IMR-90 (cell line): Measurements from ENCODE around the gene TMEM158. TPM values are rescaled to one million over a fixed set of nuclear protein-coding genes. Genes with fewer than 3 reads are reported as not detected.

Experiments
- ATAC-seq: fragments of 200-7000 bp; cut with Tn5 transposase; 2 replicates; pipeline ENCODE4 v1.9.1; 2020; ENCODE audit warnings: low read depth, mild to moderate bottlenecking, moderate library complexity
- BruUV-seq: library from RNA; stranded (reverse); fragments of 400-500 nt; replicated peaks from 2 replicates; lab custom pipeline; 2021; lab: Mats Ljungman, UMichigan
- CTCF ChIA-PET: fragments of 300-600 bp; formaldehyde crosslinking; extraction: SDS; loops from one replicate; lab custom pipeline; 2021; ENCODE audit warnings: antibody characterized with exemption; lab: Yijun Ruan, JAX
- POLR2A ChIA-PET: fragments of 300-600 bp; sonication (Branson Sonifier 250); formaldehyde crosslinking; loops from one replicate; lab custom pipeline; 2022; ENCODE audit warnings: antibody characterized with exemption; ENCODE audit not compliant: unreplicated experiment; lab: Charles Lee
- DNase-seq: peaks from one replicate; pipeline ENCODE4 v3.0.0; 2013
- H2AFZ ChIP-seq: replicated peaks from 2 replicates; pipeline ENCODE3; 2013; ENCODE audit warnings: low read length, mild to moderate bottlenecking; ENCODE audit not compliant: poor library complexity
- H2AK5ac ChIP-seq: 2 replicates; pipeline ENCODE4 v1.6.1; 2013; ENCODE audit warnings: low read depth, low read length, inconsistent platforms
- H2AK9ac ChIP-seq: replicated peaks from 2 replicates; pipeline ENCODE3; 2013; ENCODE audit warnings: mild to moderate bottlenecking, low read depth, low read length, moderate library complexity; ENCODE audit not compliant: poor library complexity
- H2BK120ac ChIP-seq: 2 replicates; pipeline ENCODE4 v1.6.1; 2013; ENCODE audit warnings: low read depth, low read length, inconsistent platforms
- H2BK15ac ChIP-seq: 3 replicates; pipeline ENCODE4 v1.6.1; 2013; ENCODE audit warnings: low read depth, low read length, inconsistent platforms
- H2BK20ac ChIP-seq: 2 replicates; pipeline ENCODE4 v1.6.1; 2013; ENCODE audit warnings: low read depth, mild to moderate bottlenecking, inconsistent platforms, low read length, moderate library complexity
- H2BK5ac ChIP-seq: 2 replicates; pipeline ENCODE4 v1.6.1; 2013; ENCODE audit warnings: mild to moderate bottlenecking, low read depth, low read length, inconsistent platforms; ENCODE audit not compliant: poor library complexity, severe bottlenecking
- H3K14ac ChIP-seq: replicated peaks from 2 replicates; pipeline ENCODE4 v1.6.1; 2013; ENCODE audit warnings: low read depth, low read length, inconsistent platforms
- H3K18ac ChIP-seq: 2 replicates; pipeline ENCODE4 v1.6.1; 2013; ENCODE audit warnings: low read depth, low read length, control low read depth
- H3K23ac ChIP-seq: 2 replicates; pipeline ENCODE4 v1.6.1; 2013; ENCODE audit warnings: low read depth, low read length, inconsistent platforms
- H3K27ac ChIP-seq: 2 replicates; pipeline ENCODE4 v1.5.1; 2013; ENCODE audit warnings: mild to moderate bottlenecking, control low read depth, low read length; ENCODE audit not compliant: insufficient read depth
- H3K27me3 ChIP-seq: 2 replicates; pipeline ENCODE4 v1.6.1; 2013; ENCODE audit warnings: low read length; ENCODE audit not compliant: control insufficient read depth, insufficient read depth
- H3K36me3 ChIP-seq: 2 replicates; pipeline ENCODE4 v1.6.1; 2013; ENCODE audit warnings: low read length, mixed read lengths; ENCODE audit not compliant: control insufficient read depth, insufficient read depth
- H3K4ac ChIP-seq: 2 replicates; pipeline ENCODE4 v1.6.1; 2013; ENCODE audit warnings: low read depth, low read length, inconsistent platforms
- H3K4me1 ChIP-seq: 2 replicates; pipeline ENCODE4 v1.6.1; 2013; ENCODE audit warnings: low read length, mixed read lengths; ENCODE audit not compliant: control insufficient read depth, insufficient read depth
- H3K4me2 ChIP-seq: 2 replicates; pipeline ENCODE4 v1.6.1; 2013; ENCODE audit warnings: low read depth, mild to moderate bottlenecking, control low read depth, low read length, moderate library complexity
- H3K4me3 ChIP-seq: 2 replicates; pipeline ENCODE4 v1.5.1; 2013; ENCODE audit warnings: low read depth, mild to moderate bottlenecking, control low read depth, low read length, moderate library complexity; ENCODE audit not compliant: insufficient read depth
- H3K56ac ChIP-seq: 2 replicates; pipeline ENCODE4 v1.6.1; 2013; ENCODE audit warnings: low read length, inconsistent platforms; ENCODE audit not compliant: insufficient read depth; ENCODE audit errors: extremely low read depth
- H3K79me1 ChIP-seq, 2 experiments: 2 replicates each; pipeline ENCODE4 v1.6.1; 2013; ENCODE audit warnings: low read length in 2 of 2, inconsistent platforms in 1 of 2, low read depth in 1 of 2
- H3K9ac ChIP-seq: 2 replicates; pipeline ENCODE4 v1.6.1; 2013; ENCODE audit warnings: low read depth, low read length, control low read depth
- H3K9me1 ChIP-seq: 2 replicates; pipeline ENCODE4 v1.6.1; 2013; ENCODE audit warnings: low read length, inconsistent platforms; ENCODE audit not compliant: insufficient read depth
- H3K9me3 ChIP-seq: 2 replicates; pipeline ENCODE4 v1.6.1; 2013; ENCODE audit warnings: low read length; ENCODE audit not compliant: control insufficient read depth, insufficient read depth
- H4K20me1 ChIP-seq: 2 replicates; pipeline ENCODE4 v1.6.1; 2013; ENCODE audit warnings: low read length, inconsistent platforms; ENCODE audit not compliant: insufficient read depth
- H4K5ac ChIP-seq: 2 replicates; pipeline ENCODE4 v1.6.1; 2013; ENCODE audit warnings: mild to moderate bottlenecking, low read depth, low read length, control low read depth
- H4K8ac ChIP-seq, 2 experiments: 2 replicates each; pipeline ENCODE4 v1.6.1; 2013; ENCODE audit warnings: low read depth in 2 of 2, low read length in 2 of 2, control low read depth in 1 of 2, inconsistent platforms in 1 of 2
- H4K91ac ChIP-seq: 2 replicates; pipeline ENCODE4 v1.6.1; 2013; ENCODE audit warnings: low read depth, low read length, inconsistent platforms; ENCODE audit not compliant: insufficient read depth
- BHLHE40 ChIP-seq: fragments of 150-350 bp; IDR thresholded peaks from 2 replicates; pipeline ENCODE4 v1.6.1; 2016; ENCODE audit warnings: mild to moderate bottlenecking, low read depth, low read length
- CHD1 ChIP-seq: IDR thresholded peaks from 2 replicates; pipeline ENCODE4 v1.6.1; 2012; ENCODE audit warnings: low read depth, low read length, improper control_type of control experiment
- FOS ChIP-seq: fragments of 150-350 bp; IDR thresholded peaks from 2 replicates; pipeline ENCODE4 v1.6.1; 2016; ENCODE audit warnings: low read depth, low read length
- NFE2L2 ChIP-seq: fragments of 150-350 bp; IDR thresholded peaks from 2 replicates; pipeline ENCODE4 v1.6.1; 2016; ENCODE audit warnings: low read depth, mild to moderate bottlenecking, low read length
- RFX5 ChIP-seq: IDR thresholded peaks from 2 replicates; pipeline ENCODE4 v1.8.0; 2012; ENCODE audit warnings: low read depth, mild to moderate bottlenecking, low read length, moderate library complexity
- USF2 ChIP-seq: fragments of 150-350 bp; IDR thresholded peaks from 2 replicates; pipeline ENCODE4 v1.6.1; 2017; ENCODE audit warnings: mild to moderate bottlenecking, antibody characterized with exemption, low read length, low read depth
- WGBS, 2 experiments: methylation state at CpG; one replicate each; pipeline versions ENCODE4 v1.1.5 to v1.1.7; 2013; ENCODE audit warnings: missing lambda C conversion rate in 2 of 2; ENCODE audit not compliant: insufficient read length in 1 of 2; ENCODE audit errors: extremely low coverage in 2 of 2; 5-methylcytosine and 5-hydroxymethylcytosine counted together
- dilution Hi-C: fragments of 300-500 bp; cut with HindIII; formaldehyde crosslinking; loops from one replicate; pipeline ENCODE4 v1.14.3; 2018; ENCODE audit warnings: low sequenced_read_pairs; ENCODE audit not compliant: unreplicated experiment
- in situ Hi-C: fragments of 300-500 bp; cut with MboI; formaldehyde crosslinking; loops from 3 replicates; pipeline ENCODE4 v1.14.3; 2019; ENCODE audit warnings: low sequenced_read_pairs, inconsistent platforms, mixed read lengths
- intact Hi-C: fragments of 100-400 bp; cut with micrococcal nuclease; formaldehyde crosslinking; loops from 2 replicates; pipeline ENCODE4 v1.10.0; 2022
- polyA plus RNA-seq, 3 experiments: library from polyadenylated mRNA; depleted of rRNA; stranded (reverse); fragments of >200 nt; gene quantifications; 2 replicates each; pipeline ENCODE4 v1.2.3, GENCODE V29; 2012; ENCODE audit warnings: low replicate concordance in 1 of 3
- total RNA-seq: library from RNA; depleted of rRNA; stranded (reverse); fragments of >200 nt; gene quantifications from 2 replicates; pipeline ENCODE4 v1.2.3, GENCODE V29; 2012
- TF ChIP-seq, protein P1 (sequence below): conservative IDR thresholded peaks from 2 replicates; pipeline ENCODE4 v1.5.1; 2012; ENCODE audit warnings: mild to moderate bottlenecking, low read depth, low read length, improper control_type of control experiment

Gene TMEM158
- total and polyA plus RNA-seq, 2 of the 4 experiments (the other 2 are of a cell fraction): 1.6 to 16.4 TPM

DNA sequence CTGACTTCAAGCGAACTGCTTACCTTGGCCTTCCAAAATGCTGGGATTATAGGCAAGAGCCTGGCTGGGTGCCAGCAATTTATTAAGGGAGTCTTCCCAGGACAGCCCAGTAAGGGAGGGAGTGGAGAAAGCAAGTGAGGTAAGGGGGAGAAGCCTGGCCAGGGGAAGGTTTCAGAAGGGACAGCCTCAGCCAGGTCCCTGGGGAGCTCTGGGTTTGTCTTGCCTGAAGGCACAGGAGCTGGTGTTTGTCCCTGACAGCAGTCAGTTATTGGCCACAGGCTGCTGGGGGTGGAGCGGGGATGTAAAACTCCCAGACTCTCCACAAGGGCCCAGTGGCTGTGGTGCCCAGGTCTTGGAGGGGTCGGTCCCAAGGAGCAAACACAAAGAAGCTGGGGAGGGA lies 46.9 kb downstream of the TMEM158 start:
- no TSS peak for BruUV-seq
- peak overlapping the region; percentile 96 for H2BK120ac ChIP-seq
- no peaks in the 10 kb centered on the region for H3K27me3 ChIP-seq
- no peak overlapping the region for H3K23ac ChIP-seq
- no peaks in the 10 kb centered on the region for H3K79me1 ChIP-seq
- H3K36me3 ChIP-seq: no peaks in the 10 kb centered on the region
- peak overlapping the region; percentile 91; the same call in 1 of the 2 replicates for H2BK20ac ChIP-seq
- peak overlapping the region in 1 of 2 experiments; percentile 80; a peak in 1 of 4 replicates for H4K8ac ChIP-seq
- peak overlapping the region; percentile 26 for H2AFZ ChIP-seq
- dilution Hi-C loops (no loop called here), in situ Hi-C loops (no loop called here), intact Hi-C loops (no loop called here)
- H2AK5ac ChIP-seq: peak overlapping the region; percentile 90
- no peaks in the 10 kb centered on the region for H3K9me3 ChIP-seq
- H3K4me1 ChIP-seq: peaks cover 25% of the 10 kb centered on the region
- POLR2A ChIA-PET: no interaction called here
- H3K27ac ChIP-seq: no peak overlapping the region
- no peak for ATAC-seq
- TF ChIP-seq, protein P1, sequence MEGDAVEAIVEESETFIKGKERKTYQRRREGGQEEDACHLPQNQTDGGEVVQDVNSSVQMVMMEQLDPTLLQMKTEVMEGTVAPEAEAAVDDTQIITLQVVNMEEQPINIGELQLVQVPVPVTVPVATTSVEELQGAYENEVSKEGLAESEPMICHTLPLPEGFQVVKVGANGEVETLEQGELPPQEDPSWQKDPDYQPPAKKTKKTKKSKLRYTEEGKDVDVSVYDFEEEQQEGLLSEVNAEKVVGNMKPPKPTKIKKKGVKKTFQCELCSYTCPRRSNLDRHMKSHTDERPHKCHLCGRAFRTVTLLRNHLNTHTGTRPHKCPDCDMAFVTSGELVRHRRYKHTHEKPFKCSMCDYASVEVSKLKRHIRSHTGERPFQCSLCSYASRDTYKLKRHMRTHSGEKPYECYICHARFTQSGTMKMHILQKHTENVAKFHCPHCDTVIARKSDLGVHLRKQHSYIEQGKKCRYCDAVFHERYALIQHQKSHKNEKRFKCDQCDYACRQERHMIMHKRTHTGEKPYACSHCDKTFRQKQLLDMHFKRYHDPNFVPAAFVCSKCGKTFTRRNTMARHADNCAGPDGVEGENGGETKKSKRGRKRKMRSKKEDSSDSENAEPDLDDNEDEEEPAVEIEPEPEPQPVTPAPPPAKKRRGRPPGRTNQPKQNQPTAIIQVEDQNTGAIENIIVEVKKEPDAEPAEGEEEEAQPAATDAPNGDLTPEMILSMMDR: no peak
- no peak for TF ChIP-seq CHD1
- no peak for TF ChIP-seq BHLHE40
- no peak for TF ChIP-seq USF2
- TF ChIP-seq NFE2L2: no peak
- no peak for TF ChIP-seq FOS
- TF ChIP-seq RFX5: no peak
- H4K91ac ChIP-seq: peak overlapping the region; percentile 84
- H2BK15ac ChIP-seq: peak overlapping the region; percentile 85; the same call in 2 of the 3 replicates
- H3K56ac ChIP-seq: no peak overlapping the region
- H4K20me1 ChIP-seq: no peaks in the 10 kb centered on the region
- DNase-seq: no peak
- H2AK9ac ChIP-seq: peak overlapping the region; percentile 79
- 100% methylated on average over 1 of the region's 3 CpGs; no CpG with 5 or more reads in 1 of the 2 experiments for WGBS, 2 experiments
- peaks cover 21% of the 10 kb centered on the region for H3K9me1 ChIP-seq
- peak overlapping the region; percentile 81 for H3K4ac ChIP-seq
- H3K4me3 ChIP-seq: no peak overlapping the region
- H3K4me2 ChIP-seq: no peak overlapping the region
- H4K5ac ChIP-seq: peak overlapping the region; percentile 50; the same call in 1 of the 2 replicates
- no peak overlapping the region for H2BK5ac ChIP-seq
- H3K18ac ChIP-seq: peak overlapping the region; percentile 36; the same call in 1 of the 2 replicates
- H3K9ac ChIP-seq: no peak overlapping the region
- CTCF ChIA-PET: no interaction called here
- peak overlapping the region; percentile 44 for H3K14ac ChIP-seq
